ENCODE measurements around the gene RGS3. TPM values are rescaled to one million over a fixed set of nuclear protein-coding genes. Genes with fewer than 3 reads are reported as not detected.

Gene RGS3
- total RNA-seq, 1 donor from 2014 or later = 187 TPM

GRCh38 chr9:113465599-113466140, 2.1 kb downstream of the RGS3 start:
- TF ChIP-seq CTCF (IDR thresholded peaks at IDR 0.05; ENCODE audit: borderline replicate concordance) = no peak
- intact Hi-C loops (cut with micrococcal nuclease) = no loop called here
- Histone ChIP-seq H3K27me3 (ENCODE audit: low read depth) (peaks cover 12% of the 10 kb centered on the region), H3K9me3 (replicated peaks) (peaks cover 6% of the 10 kb centered on the region), H3K27ac (replicated peaks) (peak overlapping the region; percentile 31), H3K4me1 (peaks cover 29% of the 10 kb centered on the region), H3K36me3 (no peaks in the 10 kb centered on the region), H3K4me3 (peak overlapping the region; percentile 26)
- DNase-seq = no peak

GRCh38 chr9:113467183-113467582, 3.7 kb downstream of the RGS3 start:
- intact Hi-C loops (cut with micrococcal nuclease) = no loop called here
- Histone ChIP-seq H3K27me3 (ENCODE audit: low read depth) (peaks cover 12% of the 10 kb centered on the region), H3K4me3 (no peak overlapping the region), H3K9me3 (replicated peaks) (peaks cover 6% of the 10 kb centered on the region), H3K4me1 (peaks cover 29% of the 10 kb centered on the region), H3K27ac (replicated peaks) (no peak overlapping the region), H3K36me3 (no peaks in the 10 kb centered on the region)
- TF ChIP-seq CTCF (IDR thresholded peaks at IDR 0.05; ENCODE audit: borderline replicate concordance) = no peak
- no peak for DNase-seq

GRCh38 chr9:113468716-113469448, 5.4 kb downstream of the RGS3 start:
- H3K9me3 ChIP-seq (replicated peaks) = peaks cover 6% of the 10 kb centered on the region
- peaks cover 4% of the 10 kb centered on the region for H3K27me3 ChIP-seq (ENCODE audit: low read depth)
- no peak for TF ChIP-seq CTCF (IDR thresholded peaks at IDR 0.05; ENCODE audit: borderline replicate concordance)
- peaks cover 17% of the 10 kb centered on the region for H3K4me1 ChIP-seq
- H3K36me3 ChIP-seq = no peaks in the 10 kb centered on the region
- H3K27ac ChIP-seq (replicated peaks) = peak overlapping the region; percentile 70
- no peak overlapping the region for H3K4me3 ChIP-seq
- intact Hi-C loops (cut with micrococcal nuclease) = no loop called here
- peak; percentile 35 for DNase-seq

- intact Hi-C loops (cut with micrococcal nuclease) = no loop called here
- TF ChIP-seq CTCF (IDR thresholded peaks at IDR 0.05; ENCODE audit: borderline replicate concordance) = no peak
- no peaks in the 10 kb centered on the region for H3K36me3 ChIP-seq
- no peaks in the 10 kb centered on the region for H3K27me3 ChIP-seq (ENCODE audit: low read depth)
- H3K4me1 ChIP-seq = peaks cover 30% of the 10 kb centered on the region
- H3K4me3 ChIP-seq = no peak overlapping the region
- H3K9me3 ChIP-seq (replicated peaks) = peaks cover 6% of the 10 kb centered on the region
- peak overlapping the region; percentile 4 for H3K27ac ChIP-seq (replicated peaks)
- DNase-seq = no peak
Measured at GRCh38 chr9:113471143-113471542, 7.6 kb downstream of the RGS3 start.

- DNase-seq = no peak
- Histone ChIP-seq H3K4me1 (peaks cover 33% of the 10 kb centered on the region), H3K36me3 (no peaks in the 10 kb centered on the region), H3K27ac (replicated peaks) (no peak overlapping the region), H3K4me3 (no peak overlapping the region), H3K9me3 (replicated peaks) (peaks cover 6% of the 10 kb centered on the region), H3K27me3 (ENCODE audit: low read depth) (no peaks in the 10 kb centered on the region)
- TF ChIP-seq CTCF (IDR thresholded peaks at IDR 0.05; ENCODE audit: borderline replicate concordance) = no peak
- intact Hi-C loops (cut with micrococcal nuclease) = no loop called here
Measured at GRCh38 chr9:113471566-113471965, 8.0 kb downstream of the RGS3 start.

Data from left ventricle myocardium inferior (tissue), 1 donor.